NCI-H2171 (cell line): ENCODE data around the gene SHROOM3.
"Not testable (repeated sequence)": the region's sequence is repeated elsewhere in the genome, so short reads cannot be mapped to it uniquely, and the experiment has no call there.

ENCODE experiments used
- DNase-seq: peaks from one replicate; lab custom pipeline; 2025; lab: John Stamatoyannopoulos, UW

Gene SHROOM3

DNA sequence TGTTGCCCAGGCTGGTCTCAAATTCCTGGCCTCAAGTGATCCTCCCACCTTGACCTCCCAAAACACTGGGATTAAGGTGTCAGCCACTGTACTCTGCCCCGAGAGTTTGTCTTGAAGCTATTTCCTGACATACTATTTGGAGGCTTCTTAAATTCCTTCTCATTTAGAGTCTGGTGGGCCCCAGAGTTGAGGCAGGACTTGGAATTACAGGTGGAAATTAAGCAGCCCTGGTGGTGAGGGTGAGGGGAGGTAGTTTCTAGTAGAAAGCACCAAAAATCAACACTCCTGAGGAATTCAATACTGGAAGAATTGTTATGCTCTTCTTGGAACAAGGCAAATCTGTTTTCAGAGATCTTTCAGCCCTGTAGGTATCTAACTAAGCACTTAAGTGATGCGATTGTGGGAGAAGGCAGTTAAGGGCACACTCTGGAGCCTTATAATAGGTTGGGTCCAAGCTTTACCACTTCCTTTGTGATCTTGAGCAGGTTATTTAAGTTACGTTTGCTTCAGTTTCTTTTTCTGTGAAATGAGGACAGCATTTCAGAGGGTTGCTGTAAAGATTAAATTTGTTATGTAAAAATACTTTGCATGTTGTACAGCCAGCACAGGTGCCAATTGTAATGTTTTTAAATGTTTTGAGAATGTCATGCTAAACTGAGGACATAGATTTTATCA, 262.2 kb downstream of the SHROOM3 start:
- DNase-seq, result no peak

DNA sequence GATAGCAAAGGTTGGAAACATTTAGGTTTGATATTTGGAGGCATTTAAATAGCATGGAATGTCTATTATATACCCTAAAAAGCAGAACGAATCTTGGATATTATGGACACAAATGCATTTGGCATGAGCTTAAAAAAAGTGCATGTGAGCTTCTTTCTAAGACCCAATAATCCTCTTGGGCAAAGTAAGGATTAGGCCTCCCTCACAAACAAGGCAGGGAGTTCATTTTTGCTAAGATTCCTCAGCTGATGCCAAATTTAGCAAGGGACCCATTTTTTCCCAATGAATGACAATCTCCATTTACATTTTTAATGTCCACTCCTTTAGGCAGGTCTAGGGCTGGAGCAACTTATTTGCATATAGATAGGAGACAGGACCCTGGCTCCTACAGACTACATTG, 263.1 kb downstream of the SHROOM3 start:
- DNase-seq, result no peak

DNA sequence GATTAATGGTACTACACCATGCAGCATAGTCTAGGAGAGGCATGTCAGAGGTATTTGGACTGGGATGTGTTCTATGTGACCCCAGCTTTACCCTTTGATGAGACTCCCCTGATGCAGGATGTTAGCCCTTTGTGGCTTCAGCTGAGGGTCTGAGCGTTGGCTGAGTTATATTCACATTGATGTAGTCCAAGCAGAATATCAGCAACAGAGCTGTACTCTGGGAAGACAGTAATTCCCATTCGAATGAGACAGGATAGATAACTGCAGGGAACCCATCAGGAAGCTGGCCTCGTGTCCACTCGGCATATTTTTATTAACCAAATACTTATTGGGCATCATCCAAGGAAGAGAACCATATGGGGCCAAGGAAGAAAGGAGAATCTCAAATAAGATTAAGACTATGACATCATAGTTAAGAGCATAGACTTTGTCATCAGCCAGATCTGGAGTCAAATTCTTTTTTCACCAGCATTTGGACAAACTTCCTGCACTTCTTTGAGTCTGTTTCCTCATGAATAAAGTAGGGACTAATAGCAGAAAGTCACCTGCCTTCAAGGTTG, 264.8 kb downstream of the SHROOM3 start:
- DNase-seq, result no peak

DNA sequence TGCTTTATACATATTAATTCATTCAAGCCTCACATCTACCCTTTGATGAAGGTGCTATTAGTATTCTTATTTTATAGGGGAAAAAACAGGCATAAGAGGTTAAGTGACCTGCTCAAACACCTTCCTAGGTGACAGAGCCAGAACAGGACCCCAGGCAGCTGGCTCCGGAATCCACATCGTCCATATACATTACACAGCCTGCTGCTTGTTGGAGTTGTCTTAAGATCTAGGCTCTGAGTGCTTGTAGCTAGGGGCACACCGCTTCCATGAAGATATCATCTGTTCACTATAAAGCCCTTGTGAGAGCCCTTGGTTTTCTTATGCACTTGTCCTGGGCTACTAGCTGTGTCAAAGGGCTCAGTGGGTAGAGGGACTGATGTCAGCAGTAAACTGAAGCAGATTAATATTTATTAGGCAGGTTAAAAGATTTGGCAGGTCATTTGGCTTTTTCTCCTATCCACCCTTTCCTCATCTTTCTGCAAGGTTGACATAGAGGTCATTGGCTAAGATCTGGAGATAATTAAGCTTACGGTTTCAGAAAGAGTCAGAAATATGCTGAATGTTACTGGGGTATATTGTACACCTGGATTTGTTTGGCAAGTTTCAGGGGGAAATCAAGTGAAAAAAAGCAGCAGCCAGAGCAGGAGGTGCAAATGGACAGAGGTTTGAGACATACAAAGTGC, 267.6 kb downstream of the SHROOM3 start:
- no peak for DNase-seq

DNA sequence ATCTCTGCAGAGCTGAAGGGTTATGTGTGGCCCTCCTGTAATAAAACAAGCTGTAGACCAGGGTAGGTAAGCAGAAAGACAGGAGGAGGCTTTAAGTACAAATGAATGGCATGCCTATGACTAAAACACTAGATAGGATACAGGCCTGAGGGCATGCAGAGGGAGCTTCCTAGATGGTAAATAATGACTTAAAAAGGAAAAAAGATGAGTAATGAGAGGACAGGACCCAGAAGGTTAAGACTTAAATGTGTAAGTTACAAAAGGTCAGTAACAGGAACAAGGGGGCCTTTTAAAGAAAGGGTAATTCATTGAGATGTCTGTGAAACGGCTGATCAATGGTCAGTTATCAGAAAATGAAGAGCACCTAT, 268.1 kb downstream of the SHROOM3 start:
- DNase-seq, result no peak

DNA sequence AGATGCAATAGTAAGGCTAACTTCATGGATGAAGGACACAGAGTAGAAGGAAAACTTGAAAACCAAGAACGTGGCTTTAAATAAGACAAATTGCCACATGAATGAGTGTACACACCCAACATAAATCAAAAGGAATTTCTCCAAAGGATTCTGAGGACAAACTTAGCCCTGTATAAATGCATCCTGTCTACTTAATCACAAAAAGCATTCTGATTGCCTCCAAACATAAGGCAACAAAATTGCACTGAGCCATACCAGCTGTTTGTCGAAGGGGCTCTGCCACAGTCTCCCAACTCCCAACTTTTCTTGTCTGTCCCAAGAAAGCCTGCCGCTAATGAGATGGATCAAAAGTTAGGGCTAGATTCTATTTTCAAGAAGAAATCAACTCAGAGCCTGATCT, 268.6 kb downstream of the SHROOM3 start:
- DNase-seq, result no peak

DNA sequence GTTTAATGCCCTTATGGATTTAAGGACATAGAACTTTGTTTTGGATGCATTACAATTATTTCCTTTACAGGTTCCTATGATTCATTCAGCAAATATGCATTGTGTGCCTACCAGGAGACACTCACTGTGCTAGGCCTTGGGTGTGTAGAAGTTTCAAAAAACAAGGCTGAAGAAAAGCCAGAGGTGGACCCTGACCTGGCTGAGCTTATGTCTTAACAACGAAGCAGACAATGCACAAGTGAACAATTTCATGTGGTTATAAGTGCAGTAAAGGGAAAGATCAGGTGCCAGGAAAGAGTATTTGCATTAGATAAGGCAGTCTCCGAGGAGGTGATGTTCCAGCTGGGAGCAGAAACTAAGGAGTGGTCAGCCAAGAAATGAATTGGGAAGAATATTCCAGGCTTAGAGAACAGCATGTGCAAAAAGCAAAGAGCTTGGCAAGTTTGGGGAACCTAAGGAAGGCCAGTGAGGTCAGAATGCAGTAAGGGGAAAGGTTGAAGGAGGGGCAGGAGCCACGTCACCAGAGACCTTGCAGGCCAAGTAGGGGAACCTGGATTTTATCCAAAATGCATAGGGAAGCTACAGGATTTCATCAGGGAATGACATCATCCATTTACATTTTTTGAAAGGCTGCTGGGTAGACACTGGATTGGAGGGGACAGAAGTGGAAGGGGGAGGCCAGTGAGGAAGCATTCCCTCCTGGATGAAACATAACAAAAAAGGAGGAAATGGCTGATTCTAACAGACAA, 269.3 kb downstream of the SHROOM3 start:
- no peak for DNase-seq

DNA sequence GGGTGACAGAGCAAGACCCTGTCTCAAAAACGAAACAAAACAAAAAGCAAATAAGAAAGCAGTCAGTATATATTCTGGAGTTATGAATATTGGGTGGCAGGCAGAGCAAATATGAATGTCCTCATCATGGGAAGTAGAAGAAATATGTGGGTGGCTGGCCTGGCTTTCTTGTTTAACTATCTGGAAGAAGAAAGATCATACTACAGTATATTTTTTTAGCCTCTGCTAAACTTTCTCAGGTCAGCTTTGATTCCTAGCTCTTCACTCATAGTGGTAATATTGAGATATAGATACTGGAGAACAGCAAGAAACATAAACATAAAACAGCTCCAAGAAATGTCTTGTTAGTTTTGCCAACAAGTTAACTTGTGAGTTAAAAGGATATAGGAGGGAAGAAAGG, 270.4 kb downstream of the SHROOM3 start:
- no peak for DNase-seq

DNA sequence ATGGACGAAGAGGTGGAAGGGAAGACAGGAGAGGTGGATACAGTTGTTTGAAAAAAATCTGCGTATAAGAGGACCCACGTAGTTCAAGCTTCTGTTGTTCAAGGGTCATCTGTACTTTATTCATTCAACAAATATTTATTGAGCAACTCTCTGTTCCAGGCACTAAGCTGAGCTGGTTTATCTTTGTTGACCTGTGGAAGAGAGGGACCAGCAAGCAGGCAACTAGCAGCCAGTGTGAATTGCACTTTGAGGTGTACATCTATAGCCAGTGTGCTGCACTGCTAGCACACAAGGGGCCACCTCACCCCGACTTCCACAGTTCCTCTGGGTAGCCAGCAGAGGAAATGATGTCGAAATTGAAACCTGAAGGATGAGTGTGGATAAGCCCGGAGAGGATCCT, 271.6 kb downstream of the SHROOM3 start:
- DNase-seq, result no peak

DNA sequence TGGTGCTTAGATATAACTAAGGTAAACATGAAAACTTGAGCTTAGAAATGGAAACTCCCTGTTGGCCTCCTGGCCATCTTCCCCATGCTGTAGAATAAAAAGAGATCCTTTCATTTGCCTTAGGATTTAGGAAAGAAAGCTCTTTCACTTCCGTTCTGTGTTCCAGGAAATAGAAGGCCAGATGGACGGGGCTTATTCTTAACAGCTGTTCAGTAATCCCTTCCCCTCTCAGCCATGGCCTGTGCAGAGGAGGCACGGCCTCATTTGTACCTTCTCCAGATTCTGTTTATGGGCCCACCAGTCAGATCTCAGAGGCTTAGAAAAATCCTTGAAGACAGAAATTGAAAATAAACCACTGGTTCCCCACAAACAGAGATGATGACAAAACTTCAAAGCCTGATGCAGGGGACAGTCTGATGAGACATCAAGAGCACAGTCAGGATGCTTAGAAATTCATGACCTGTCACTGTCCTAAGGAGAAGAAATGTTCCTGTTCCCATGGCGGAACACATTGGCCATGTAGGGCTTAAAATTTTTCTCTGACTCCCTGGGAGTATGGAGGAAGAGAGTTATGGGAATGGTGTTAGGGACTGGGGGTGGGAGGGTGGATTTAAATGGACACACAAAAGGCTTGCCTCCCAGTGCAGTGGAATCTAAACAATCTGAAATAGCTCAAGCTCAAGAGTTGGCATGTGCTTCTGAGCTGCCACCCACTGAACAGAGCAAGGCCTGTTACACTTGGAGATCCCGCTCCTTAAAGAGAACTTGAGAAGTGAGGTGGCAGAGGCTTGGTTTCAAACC, 274.1 kb downstream of the SHROOM3 start:
- DNase-seq, result no peak

DNA sequence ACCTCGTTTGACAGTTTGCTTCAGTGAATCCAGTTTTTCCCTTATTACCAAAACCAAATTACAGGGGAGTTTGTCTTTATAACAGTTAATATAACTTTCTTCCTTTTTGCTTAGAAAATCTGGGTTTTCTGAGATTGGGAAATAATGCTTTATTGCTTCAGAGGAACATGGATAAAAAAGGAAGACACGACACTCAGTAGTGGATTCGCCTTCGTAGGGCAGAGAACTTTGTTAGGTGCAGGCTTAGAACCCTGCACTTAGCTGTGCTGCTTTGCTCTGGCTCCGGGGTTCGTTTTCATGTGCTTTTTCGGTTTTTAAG, 274.7 kb downstream of the SHROOM3 start:
- no peak for DNase-seq

DNA sequence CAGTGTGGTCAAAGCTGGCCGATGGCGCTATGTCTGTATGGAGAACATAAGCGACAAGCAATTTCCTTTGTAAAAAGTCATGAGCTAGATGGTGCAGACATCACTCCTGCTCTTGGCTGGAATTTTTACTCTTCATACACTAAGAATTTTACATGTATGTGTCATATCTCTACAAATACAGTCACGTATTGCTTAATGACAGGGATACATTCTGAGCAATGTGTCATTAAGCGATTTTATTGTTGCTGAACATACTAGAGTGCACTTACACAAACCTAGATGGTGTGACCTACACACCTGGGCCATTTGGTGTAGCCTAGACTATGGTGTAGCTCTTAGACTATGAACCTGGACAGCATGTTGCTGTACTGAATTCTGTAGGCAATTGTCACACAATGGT, 277.5 kb downstream of the SHROOM3 start:
- DNase-seq, result no peak

DNA sequence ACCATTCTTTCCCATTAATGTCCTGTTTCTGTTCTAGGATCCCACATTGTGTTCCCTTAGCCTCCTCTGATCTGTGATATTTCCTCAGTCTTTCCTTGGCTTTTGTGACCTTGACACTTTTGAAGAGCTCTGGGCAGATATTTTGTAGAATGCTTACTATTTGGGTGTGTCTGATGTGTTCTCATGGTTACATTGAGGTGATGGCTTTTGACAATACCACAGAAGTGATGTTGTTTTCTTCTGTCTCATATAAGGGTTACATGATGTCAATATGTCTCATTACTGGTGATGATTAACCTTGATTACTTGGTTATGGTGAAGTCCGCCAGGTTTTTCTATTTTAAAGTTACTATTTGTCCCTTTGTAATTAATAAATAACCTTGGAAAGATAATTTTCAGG, 279.2 kb downstream of the SHROOM3 start:
- DNase-seq, result no peak

DNA sequence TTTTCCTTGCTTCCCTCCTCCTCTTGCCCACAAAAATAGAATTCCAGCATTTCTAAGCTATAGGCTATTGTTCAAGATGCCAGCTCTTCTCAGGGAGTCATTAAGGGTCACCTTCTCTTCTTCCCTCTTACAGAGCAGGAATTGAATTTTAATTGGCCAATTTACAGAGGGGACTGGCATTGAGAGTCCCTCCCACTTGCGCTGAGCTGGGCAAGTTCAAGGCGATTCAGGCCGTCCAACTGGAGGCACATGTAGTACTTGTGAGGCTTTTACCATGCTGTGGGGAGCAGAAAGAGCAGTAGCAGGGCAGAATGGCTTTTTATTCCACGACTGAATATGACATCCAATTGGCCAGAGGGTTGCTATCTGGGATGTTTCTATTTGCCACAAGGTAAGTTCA, 281.0 kb downstream of the SHROOM3 start:
- no peak for DNase-seq

DNA sequence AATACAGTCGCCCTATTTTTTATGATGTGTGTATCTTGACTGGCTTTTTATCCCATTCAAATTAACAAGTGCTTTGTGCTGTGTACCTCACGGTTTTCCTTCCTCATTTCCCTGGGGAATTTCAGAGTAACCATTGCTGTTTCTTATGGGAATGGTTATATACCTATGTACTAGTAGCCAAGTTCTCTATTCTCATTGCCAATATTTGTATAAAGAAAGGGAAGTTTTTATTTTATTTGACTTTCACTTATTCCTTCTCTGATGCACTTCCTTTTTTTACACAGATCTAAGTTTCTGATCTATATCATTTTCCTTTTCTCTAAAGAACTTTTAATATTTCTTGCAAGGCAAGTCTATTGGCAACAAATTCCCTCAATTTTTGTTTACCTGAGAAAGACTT, 281.6 kb downstream of the SHROOM3 start:
- DNase-seq, result no peak

DNA sequence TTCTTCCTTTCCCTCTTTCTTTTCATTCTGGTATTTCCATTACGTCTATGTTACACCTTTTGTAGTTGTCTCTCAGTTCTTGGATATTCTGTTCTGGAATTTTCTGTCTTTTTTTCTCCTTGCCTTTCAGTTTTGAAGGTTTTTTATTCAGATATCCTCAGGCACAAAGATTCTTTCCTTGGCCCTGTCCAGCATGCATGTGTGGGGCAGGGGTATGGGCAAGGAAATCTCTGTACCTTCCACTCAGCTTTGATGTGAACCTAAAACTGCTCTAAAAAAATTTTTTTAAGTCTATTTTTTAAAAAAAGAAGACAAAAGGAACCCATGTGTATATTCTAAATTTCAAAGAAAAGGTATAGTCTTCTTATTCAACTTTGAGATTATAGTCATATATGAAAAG, 282.4 kb downstream of the SHROOM3 start:
- no peak for DNase-seq

DNA sequence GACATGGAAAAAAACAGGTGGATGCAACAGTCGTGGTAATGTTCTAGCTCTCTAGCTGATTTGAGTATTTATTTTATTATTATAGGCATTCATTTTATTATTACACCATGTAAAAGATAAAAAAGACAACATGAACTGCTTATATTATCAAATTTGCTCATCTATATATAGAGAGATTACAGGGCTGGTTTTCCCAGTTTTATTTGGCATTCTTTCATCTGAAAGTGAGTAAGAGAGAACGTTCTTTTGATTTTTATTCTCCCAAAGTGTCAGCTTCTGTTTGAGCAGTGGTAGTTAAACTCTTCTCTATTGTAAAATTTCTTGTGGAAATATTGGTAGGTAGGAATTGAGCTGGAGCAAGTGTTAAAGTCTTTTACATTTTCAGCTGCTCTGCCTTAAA, 283.0 kb downstream of the SHROOM3 start:
- DNase-seq, result no peak

DNA sequence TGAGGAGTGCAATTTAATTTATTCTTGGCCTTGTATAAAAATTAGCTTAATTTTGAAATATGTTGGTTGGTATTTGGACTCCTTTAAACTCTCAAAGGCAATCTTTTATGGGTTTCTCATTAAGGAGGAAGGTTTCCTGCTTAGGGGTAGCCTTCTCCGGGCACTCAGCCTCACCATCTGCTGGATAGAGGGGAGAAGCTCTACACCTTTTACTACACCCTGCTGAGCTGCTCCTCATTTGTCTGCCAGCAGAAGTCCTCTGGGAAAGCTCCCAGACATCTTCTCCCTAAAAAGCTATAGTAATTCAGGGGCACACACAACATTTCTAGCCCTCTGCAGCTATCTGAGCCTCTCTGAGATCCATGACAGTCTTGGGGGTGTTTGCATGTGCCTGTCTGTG, 283.8 kb downstream of the SHROOM3 start:
- no peak for DNase-seq

DNA sequence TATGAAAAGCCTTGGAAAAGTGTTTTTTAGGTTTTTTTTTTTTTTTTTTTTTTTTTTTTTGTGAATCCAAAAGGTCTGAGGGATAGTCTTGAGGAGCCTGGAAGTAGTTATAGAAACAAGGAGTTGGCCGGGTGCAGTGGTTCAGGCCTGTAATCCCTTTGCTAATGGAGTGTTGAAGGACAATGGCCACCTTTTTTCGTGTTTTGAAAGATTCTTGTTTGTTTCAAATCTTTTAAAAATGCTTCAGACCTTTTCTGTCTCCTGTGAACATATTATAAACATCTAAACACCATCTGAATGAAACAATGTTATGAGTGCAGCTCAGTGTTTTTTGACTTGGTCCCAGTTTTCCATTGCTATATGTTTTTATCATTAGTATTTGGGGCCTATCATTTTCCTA, 285.1 kb downstream of the SHROOM3 start:
- no peak for DNase-seq

DNA sequence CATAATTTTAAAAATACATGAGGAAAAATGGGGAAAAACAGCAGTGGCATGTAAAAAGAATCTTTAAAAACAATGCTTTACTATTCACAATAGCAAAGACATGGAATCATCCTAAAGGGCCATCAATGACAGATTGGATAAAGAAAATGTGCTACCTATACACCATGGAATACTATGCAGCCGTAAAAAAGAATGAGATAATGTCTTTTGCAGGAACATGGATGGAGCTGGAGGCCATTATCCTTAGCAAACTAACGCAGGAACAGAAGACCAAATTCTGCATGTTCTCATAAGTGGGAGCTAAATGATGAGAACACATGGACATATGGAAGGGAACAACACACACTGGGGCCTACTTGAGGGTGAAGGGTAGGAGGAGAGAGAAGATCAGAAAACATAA, 287.1 kb downstream of the SHROOM3 start:
- DNase-seq, result not testable (repeated sequence)

DNA sequence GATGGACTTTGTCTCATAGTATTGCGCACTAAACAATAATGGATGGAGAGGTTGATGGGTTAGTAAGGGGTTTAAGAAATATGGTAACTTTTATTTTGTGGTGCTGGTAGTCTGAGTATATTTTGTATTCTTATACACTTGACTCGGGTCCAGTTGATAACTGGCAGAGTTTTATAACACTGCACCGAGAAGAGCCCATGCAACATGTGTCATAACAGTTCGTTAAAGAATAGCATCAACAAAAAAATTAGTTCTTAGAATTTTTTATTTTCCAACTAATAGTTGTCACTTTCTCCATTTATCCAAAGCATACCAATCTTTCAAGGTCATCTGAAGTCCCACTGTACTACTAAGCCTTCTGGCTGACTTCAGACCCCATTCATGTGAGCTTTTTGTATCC, 287.8 kb downstream of the SHROOM3 start:
- DNase-seq, result no peak

DNA sequence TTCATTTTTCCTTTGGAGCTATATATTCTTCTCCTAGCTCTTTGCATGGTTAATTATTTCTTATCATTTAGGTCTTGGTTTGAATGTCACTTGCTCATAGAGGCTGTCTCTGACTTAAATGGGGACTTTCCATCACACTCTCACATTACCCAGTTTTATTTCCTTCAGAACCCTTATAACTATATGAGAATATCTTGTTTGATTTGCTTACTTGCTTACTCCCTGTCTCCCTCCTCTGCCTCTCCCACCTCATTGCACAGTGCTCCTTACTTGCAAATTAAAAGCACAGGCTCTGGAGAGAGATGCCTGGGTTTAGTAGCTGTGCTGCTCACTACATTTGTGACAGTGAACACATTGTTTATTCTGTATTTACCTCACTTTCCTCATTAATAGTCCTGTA, 288.3 kb downstream of the SHROOM3 start:
- DNase-seq, result no peak
